Measurements from ENCODE around the gene WTIP.

WTIP gene

GRCh38 chr19:34475975-34476594 lies 5.5 kb upstream of the WTIP start:
- TF ChIP-seq MAX (IDR thresholded peaks at IDR 0.05) (no peak), NFIC (IDR thresholded peaks at IDR 0.05) (no peak), EGR1 (IDR thresholded peaks at IDR 0.05) (no peak), CEBPB (IDR thresholded peaks at IDR 0.05) (no peak), RAD21 (IDR thresholded peaks at IDR 0.05; ENCODE audit: low read depth) (no peak), CREB1 (IDR thresholded peaks at IDR 0.05; ENCODE audit: low read depth) (no peak), FOXM1 (IDR thresholded peaks at IDR 0.05; ENCODE audit: borderline replicate concordance, low read depth) (no peak), EP300 (IDR thresholded peaks at IDR 0.05; ENCODE audit: borderline replicate concordance) (no peak), TAF1 (IDR thresholded peaks at IDR 0.05; ENCODE audit: low read depth) (no peak), YY1 (IDR thresholded peaks at IDR 0.05; ENCODE audit: low read depth) (no peak), ZBTB7A (IDR thresholded peaks at IDR 0.05; ENCODE audit: low read depth) (no peak), REST (IDR thresholded peaks at IDR 0.05; ENCODE audit: low read depth) (no peak), USF1 (IDR thresholded peaks at IDR 0.05) (no peak), TCF12 (IDR thresholded peaks at IDR 0.05; ENCODE audit: low read depth) (no peak), TEAD4 (IDR thresholded peaks at IDR 0.05) (no peak)

DNA sequence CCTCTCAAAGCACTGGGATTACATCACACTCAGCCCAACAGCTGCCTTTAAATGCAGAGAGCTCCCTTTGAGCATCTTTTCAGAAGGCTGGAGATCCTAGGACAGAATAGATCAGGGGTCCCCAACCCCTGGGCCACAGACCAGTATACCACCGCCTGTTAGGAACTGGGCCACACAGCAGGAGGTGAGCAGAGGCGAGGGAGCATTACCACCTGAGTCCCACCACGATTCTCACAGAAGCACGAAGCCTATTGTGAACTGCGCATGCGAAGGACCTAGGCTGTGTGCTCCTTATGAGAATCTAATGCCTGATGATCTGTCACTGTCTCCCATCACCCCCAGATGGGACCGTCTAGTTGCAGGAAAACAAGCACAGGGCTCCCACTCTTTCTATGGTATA lies 2.2 kb upstream of the WTIP start:
- TF ChIP-seq NFIC (IDR thresholded peaks at IDR 0.05) (no peak), CEBPB (IDR thresholded peaks at IDR 0.05) (no peak), TAF1 (IDR thresholded peaks at IDR 0.05; ENCODE audit: low read depth) (no peak), RAD21 (IDR thresholded peaks at IDR 0.05; ENCODE audit: low read depth) (no peak), MAX (IDR thresholded peaks at IDR 0.05) (no peak), FOXM1 (IDR thresholded peaks at IDR 0.05; ENCODE audit: borderline replicate concordance, low read depth) (no peak), TCF12 (IDR thresholded peaks at IDR 0.05; ENCODE audit: low read depth) (no peak), YY1 (IDR thresholded peaks at IDR 0.05; ENCODE audit: low read depth) (no peak), USF1 (IDR thresholded peaks at IDR 0.05) (no peak)

- TF ChIP-seq YY1 (IDR thresholded peaks at IDR 0.05; ENCODE audit: low read depth): no peak
- no peak for TF ChIP-seq CREB1 (IDR thresholded peaks at IDR 0.05; ENCODE audit: low read depth)
- no peak for TF ChIP-seq NFIC (IDR thresholded peaks at IDR 0.05)
- no peak for TF ChIP-seq TCF12 (IDR thresholded peaks at IDR 0.05; ENCODE audit: low read depth)
- TF ChIP-seq EGR1 (IDR thresholded peaks at IDR 0.05): no peak
- no peak for TF ChIP-seq RAD21 (IDR thresholded peaks at IDR 0.05; ENCODE audit: low read depth)
- no peak for TF ChIP-seq TEAD4 (IDR thresholded peaks at IDR 0.05)
- no peak for TF ChIP-seq CEBPB (IDR thresholded peaks at IDR 0.05)
- no peak for TF ChIP-seq MAX (IDR thresholded peaks at IDR 0.05)
- TF ChIP-seq EP300 (IDR thresholded peaks at IDR 0.05; ENCODE audit: borderline replicate concordance): no peak
- no peak for TF ChIP-seq ZBTB7A (IDR thresholded peaks at IDR 0.05; ENCODE audit: low read depth)
- TF ChIP-seq USF1 (IDR thresholded peaks at IDR 0.05): no peak
- TF ChIP-seq REST (IDR thresholded peaks at IDR 0.05; ENCODE audit: low read depth): no peak
- TF ChIP-seq TAF1 (IDR thresholded peaks at IDR 0.05; ENCODE audit: low read depth): no peak
- no peak for TF ChIP-seq FOXM1 (IDR thresholded peaks at IDR 0.05; ENCODE audit: borderline replicate concordance, low read depth)
These were observed 1.1 kb upstream of the WTIP start for GRCh38 chr19:34480491-34480890.

GRCh38 chr19:34481861-34482379 lies 362 bp downstream of the WTIP start:
- TF ChIP-seq YY1 (IDR thresholded peaks at IDR 0.05; ENCODE audit: low read depth) (no peak), MAX (IDR thresholded peaks at IDR 0.05) (0 out of 2 replicates have a peak, but pooled peaks have one; percentile 18)
